GM10266 (cell line): ENCODE results near the gene ABCA3.

Source experiments
- DNase-seq: peaks from one replicate; pipeline ENCODE4 v3.0.0; 2012; ENCODE audit errors: extremely low spot score
- CTCF ChIP-seq: IDR thresholded peaks from 2 replicates; pipeline ENCODE4 v1.5.1; 2012; ENCODE audit warnings: mild to moderate bottlenecking, low read depth; ENCODE audit not compliant: control insufficient read depth, insufficient read depth; ENCODE audit errors: missing control alignments

The ABCA3 gene

GRCh38 chr16:2383501-2383900 lies 43.0 kb upstream of the ABCA3 start:
- TF ChIP-seq CTCF: no peak
- no peak for DNase-seq

GRCh38 chr16:2374644-2375043 lies 34.1 kb upstream of the ABCA3 start:
- DNase-seq: no peak
- TF ChIP-seq CTCF: no peak

- no peak for TF ChIP-seq CTCF
- no peak for DNase-seq
These were observed 32.6 kb upstream of the ABCA3 start for GRCh38 chr16:2373176-2373575.

- no peak for TF ChIP-seq CTCF
- DNase-seq: no peak
These were observed 32.2 kb upstream of the ABCA3 start for GRCh38 chr16:2372684-2373083.

- no peak for DNase-seq
- TF ChIP-seq CTCF: no peak
These were observed 30.9 kb upstream of the ABCA3 start for GRCh38 chr16:2371421-2371820.

- TF ChIP-seq CTCF: no peak
- no peak for DNase-seq
These were observed 30.2 kb upstream of the ABCA3 start for GRCh38 chr16:2370721-2371120.

- peak; percentile 33 for DNase-seq
- TF ChIP-seq CTCF: no peak
These were observed 26.3 kb upstream of the ABCA3 start for GRCh38 chr16:2366660-2367309.
